LNCAP (cell line): ENCODE measurements around the gene SOS2.

Source experiments
- CTCF ChIP-seq: fragments of 450-650 bp; IDR thresholded peaks from 2 replicates; pipeline ENCODE4 v1.5.1; 2017; ENCODE audit warnings: mild to moderate bottlenecking

SOS2 gene

GRCh38 chr14:50237427-50237826, 6.0 kb upstream of the SOS2 start:
- no peak for TF ChIP-seq CTCF

GRCh38 chr14:50233951-50234250, 2.5 kb upstream of the SOS2 start:
- no peak for TF ChIP-seq CTCF

DNA sequence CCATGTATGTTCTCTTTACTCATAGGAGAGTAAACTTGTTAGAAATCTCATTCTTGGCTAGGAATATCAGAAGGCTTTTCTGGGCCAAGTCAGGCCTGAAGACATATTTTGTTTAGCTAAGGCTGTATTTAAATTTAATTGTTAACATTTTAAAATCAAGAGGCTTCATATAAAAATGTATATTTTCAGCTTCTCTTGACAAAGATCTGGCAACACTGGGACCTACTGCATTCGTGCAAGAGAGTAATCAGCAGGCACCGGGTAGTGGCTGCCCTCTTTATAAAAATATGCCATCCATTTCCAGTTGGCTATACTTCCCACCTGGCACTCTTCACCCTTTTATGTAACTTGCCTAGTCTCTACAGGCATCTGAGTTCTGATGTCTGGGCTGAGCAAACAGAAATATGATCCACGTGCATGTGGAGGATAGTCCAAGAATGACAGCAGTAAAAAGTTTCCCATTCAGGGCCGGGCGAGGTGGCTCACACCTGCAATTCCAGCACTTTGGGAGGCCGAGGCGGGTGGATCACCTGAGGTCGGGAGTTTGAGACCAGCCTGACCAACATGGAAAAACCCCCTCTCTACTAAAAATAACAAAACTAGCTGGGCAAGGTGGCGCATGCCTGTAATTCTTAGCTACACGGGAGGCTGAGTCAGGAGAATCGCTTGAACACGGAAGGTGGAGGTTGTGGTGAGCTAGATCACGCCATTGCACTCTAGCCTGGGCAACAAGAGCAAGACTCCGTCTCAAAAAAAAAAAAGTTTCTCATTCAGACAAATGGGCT, 2.0 kb upstream of the SOS2 start:
- no peak for TF ChIP-seq CTCF

GRCh38 chr14:50232276-50232642, 881 bp upstream of the SOS2 start:
- no peak for TF ChIP-seq CTCF

DNA sequence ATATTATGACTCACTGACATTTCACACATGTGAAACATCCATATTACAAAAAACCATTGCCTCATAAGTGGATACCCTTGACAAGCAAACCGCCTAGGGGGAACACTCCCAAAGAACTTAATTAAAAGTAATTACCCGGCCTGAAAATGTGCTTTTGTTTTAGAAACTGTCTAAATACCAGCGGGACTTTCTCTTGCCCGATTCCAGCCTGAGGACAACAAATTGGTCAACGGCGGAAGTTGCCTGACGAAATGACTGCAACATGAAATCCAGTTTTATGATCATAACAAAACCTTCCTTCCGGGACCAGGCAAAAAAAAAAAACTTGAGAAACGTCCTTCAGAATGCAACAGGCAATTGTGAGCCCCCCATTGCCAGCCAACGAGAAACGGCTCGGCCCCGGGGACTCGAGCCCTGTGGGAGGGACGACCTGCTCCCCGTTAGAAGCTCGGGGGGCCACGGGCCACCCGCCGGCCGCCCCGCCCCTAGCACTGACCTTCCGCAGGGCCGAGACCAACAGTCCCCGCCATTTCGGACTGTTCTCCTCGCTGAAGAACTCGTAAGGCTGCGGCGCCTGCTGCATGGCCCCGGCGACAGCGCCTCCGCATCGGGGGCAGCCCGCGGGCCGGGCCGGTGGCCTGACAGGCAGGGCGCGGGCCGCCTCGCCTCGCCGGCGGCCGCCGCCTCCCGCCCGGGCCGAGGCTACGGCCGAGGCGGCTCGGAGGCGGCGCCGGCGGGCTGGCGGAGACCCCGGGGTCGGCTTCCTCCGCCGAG, 490 bp downstream of the SOS2 start:
- no peak for TF ChIP-seq CTCF

GRCh38 chr14:50230401-50230700, 1.0 kb downstream of the SOS2 start:
- no peak for TF ChIP-seq CTCF

DNA sequence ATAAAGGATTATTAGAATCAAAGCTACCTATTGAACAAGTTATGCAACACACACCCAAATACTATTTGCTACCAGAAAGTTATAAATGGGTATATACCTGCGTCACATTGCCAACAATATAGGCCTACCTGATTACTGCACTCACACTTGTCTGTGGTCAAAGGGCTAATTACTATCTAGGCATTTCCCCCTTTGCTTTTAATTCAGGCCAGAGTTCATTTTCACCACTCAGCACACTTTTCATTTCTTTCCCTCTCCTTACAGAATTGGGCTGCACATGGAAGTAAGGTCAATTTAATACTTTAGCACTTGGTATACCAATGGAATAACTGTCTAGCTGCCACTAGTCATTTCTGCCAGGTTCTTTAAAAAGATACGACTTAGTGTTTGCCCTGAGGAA, 1.7 kb downstream of the SOS2 start:
- no peak for TF ChIP-seq CTCF
